Suprapubic skin (tissue), 4 donors: ENCODE results near the gene MYBPC1.

Experiments used
- EP300 ChIP-seq: sonication (generic); formaldehyde crosslinking; IDR thresholded peaks from one replicate; pipeline ENCODE4 v1.6.1; 2017; ENCODE audit warnings: antibody characterized with exemption
- POLR2AphosphoS5 ChIP-seq, 3 donors: sonication (generic); formaldehyde crosslinking; IDR thresholded peaks; one replicate each; pipeline ENCODE4 v1.6.1; 2017; ENCODE audit warnings: antibody characterized with exemption in 3 of 3
- TF ChIP-seq, protein P1 (sequence below), 2 donors: fragments of 200-600 bp in 1 of 2; fragments of 450-650 bp in 1 of 2; sonication (generic) in 1 of 2; IDR thresholded peaks; one replicate each; pipeline ENCODE4 v1.5.1; 2016 to 2019; ENCODE audit warnings: antibody characterized with exemption in 2 of 2, mild to moderate bottlenecking in 1 of 2, moderate library complexity in 1 of 2

DNA sequence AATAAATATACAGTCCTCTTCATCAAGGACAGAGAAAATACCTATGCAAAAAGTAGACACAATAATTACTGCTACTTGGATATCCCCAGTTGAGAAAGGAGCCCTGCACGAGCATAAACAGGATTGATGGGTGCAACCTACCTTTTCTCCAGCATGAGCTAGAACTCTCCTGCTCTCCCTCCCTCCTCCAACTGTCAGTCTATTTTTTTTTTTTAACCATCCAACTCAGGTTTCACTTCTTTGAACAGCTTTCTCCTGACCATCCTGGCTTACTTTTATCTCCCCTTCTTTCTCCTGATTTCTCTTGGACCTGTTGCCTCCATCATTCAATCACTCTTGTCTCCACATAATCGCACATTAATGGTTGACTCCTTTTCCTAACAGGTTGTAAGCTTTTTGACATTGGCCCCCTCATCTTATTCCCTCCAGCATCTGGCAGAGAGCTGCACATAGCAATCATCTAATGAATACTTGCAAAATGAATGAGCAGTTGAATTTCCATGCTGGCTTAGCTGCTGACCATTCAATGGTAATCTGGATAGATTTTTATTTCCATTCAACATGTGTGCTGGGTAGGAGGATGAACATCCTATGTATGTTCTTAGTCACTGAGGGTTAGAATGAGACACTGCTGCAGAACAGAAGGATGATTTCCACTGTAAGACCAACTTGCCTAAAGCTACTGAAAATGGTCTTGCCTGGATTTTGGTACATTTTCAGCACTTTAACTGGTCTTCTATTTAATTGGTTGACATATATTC is 24.4 kb downstream of the MYBPC1 start:
- TF ChIP-seq, protein P1, sequence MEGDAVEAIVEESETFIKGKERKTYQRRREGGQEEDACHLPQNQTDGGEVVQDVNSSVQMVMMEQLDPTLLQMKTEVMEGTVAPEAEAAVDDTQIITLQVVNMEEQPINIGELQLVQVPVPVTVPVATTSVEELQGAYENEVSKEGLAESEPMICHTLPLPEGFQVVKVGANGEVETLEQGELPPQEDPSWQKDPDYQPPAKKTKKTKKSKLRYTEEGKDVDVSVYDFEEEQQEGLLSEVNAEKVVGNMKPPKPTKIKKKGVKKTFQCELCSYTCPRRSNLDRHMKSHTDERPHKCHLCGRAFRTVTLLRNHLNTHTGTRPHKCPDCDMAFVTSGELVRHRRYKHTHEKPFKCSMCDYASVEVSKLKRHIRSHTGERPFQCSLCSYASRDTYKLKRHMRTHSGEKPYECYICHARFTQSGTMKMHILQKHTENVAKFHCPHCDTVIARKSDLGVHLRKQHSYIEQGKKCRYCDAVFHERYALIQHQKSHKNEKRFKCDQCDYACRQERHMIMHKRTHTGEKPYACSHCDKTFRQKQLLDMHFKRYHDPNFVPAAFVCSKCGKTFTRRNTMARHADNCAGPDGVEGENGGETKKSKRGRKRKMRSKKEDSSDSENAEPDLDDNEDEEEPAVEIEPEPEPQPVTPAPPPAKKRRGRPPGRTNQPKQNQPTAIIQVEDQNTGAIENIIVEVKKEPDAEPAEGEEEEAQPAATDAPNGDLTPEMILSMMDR (IDR thresholded peaks at IDR 0.05), result no peak
- TF ChIP-seq POLR2AphosphoS5 (IDR thresholded peaks at IDR 0.05) (no peak), EP300 (no peak)
